WTC11 (cell line): ENCODE results near the gene GANAB.

Source experiments
- MLX ChIP-seq: sonication (generic); formaldehyde crosslinking; IDR thresholded peaks from 2 replicates; pipeline ENCODE4 v1.8.1; 2023; ENCODE audit warnings: mild to moderate bottlenecking, missing genetic modification reagents, moderate library complexity
- PREB ChIP-seq: sonication (generic); formaldehyde crosslinking; IDR thresholded peaks from 2 replicates; pipeline ENCODE4 v1.8.1; 2022; ENCODE audit warnings: mild to moderate bottlenecking, missing genetic modification reagents, moderate library complexity, borderline replicate concordance
- SP1 ChIP-seq: sonication (generic); formaldehyde crosslinking; conservative IDR thresholded peaks from 2 replicates; pipeline ENCODE4 v1.8.1; 2022; ENCODE audit warnings: missing genetic modification reagents
- TF ChIP-seq, protein P1 (sequence below): fragments of 200-600 bp; IDR thresholded peaks from 2 replicates; pipeline ENCODE4 v1.8.0; 2022; ENCODE audit warnings: antibody characterized with exemption

- TF ChIP-seq, protein P1, sequence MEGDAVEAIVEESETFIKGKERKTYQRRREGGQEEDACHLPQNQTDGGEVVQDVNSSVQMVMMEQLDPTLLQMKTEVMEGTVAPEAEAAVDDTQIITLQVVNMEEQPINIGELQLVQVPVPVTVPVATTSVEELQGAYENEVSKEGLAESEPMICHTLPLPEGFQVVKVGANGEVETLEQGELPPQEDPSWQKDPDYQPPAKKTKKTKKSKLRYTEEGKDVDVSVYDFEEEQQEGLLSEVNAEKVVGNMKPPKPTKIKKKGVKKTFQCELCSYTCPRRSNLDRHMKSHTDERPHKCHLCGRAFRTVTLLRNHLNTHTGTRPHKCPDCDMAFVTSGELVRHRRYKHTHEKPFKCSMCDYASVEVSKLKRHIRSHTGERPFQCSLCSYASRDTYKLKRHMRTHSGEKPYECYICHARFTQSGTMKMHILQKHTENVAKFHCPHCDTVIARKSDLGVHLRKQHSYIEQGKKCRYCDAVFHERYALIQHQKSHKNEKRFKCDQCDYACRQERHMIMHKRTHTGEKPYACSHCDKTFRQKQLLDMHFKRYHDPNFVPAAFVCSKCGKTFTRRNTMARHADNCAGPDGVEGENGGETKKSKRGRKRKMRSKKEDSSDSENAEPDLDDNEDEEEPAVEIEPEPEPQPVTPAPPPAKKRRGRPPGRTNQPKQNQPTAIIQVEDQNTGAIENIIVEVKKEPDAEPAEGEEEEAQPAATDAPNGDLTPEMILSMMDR, result no peak
- TF ChIP-seq MLX, result 0 out of 2 replicates have a peak, but pooled peaks have one; percentile 12
- no peak for TF ChIP-seq PREB (CRISPR knock-in tag)
- no peak for TF ChIP-seq SP1
Measured at GRCh38 chr11:62666259-62666926, 20.0 kb upstream of the GANAB start.
